Right renal pelvis (tissue), 4 donors: ENCODE measurements around the gene ASB6. TPM values are rescaled to one million over a fixed set of nuclear protein-coding genes. Genes with fewer than 3 reads are reported as not detected.
"Not testable (repeated sequence)": the region's sequence is repeated elsewhere in the genome, so short reads cannot be mapped to it uniquely, and the experiment has no call there.

Experiments
- DNase-seq, 4 donors: peaks; one replicate each; pipeline ENCODE4 v3.0.0-alpha.2; 2013; ENCODE audit warnings: low read depth in 4 of 4, low spot score in 3 of 4, missing footprints in 1 of 4
- polyA plus RNA-seq, 4 donors: library from polyadenylated mRNA; unstranded; fragments of 120-200 nt; gene quantifications; one replicate each; pipeline ENCODE4 v1.2.1, GENCODE V29; 2013; ENCODE audit not compliant: insufficient read length in 4 of 4

The ASB6 gene
- polyA plus RNA-seq, 4 donors = 18.2 to 20.9 (median 18.7) TPM

DNA sequence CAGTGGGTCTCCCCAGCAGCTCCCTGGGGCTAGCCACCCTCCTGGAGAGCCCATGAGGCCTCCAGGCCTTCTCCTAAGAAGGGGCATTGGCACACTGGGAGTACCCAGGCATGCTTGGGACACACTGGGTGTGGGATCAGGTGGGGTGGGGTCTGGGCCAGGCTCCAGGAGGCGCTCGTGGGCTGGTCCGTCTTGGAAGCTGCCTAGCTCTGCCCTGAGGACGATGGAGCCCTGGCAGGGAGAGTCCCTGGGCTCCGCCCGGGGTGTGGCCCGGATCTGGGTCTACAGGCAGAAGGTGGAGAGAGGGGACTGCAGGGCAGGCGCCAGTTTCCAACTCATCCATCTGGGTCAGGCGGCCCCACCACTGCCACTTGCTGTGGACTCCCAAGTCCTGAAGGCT, 25.9 kb upstream of the ASB6 start:
- DNase-seq = no peak

DNA sequence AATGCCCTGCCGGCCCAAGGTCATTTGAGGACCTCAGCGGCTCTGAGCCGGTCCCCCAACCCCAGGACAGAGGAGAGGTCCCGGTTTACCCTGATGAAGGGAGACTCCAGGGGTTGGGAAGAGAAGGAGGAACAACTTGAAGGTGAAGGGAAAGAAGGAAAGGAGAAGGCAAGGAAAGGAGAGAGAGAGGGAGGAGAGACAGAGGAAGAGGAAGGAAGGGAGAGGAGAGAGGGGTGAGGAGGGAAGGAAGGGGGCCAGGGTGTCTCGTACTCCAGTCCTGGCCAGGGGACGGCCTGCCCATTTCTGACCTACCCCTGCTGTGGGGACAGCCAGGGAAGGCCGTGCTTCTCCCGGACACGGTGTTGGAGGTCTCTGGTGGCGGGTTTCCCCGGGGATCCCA, 25.4 kb upstream of the ASB6 start:
- no peak for DNase-seq

DNA sequence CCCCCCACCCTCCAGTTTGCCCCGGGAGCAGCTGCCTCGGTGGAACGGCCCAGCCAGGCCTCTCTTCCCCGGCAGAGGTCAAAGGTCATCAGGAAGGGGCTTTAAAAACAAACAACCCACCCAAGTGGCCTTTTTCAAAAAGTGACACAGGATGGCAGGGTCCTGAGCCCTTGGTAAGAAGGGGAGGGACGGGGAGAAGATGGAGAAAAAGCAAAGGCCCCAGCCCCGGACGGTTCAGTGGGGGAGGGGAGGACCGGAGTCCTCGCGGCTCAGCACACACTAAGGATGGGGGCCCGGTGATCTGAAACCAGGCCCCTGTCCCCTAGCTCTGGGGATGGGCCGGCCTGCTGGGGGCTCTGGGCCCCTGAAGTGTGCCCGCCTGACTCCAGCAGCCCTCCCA, 24.6 kb upstream of the ASB6 start:
- no peak for DNase-seq

DNA sequence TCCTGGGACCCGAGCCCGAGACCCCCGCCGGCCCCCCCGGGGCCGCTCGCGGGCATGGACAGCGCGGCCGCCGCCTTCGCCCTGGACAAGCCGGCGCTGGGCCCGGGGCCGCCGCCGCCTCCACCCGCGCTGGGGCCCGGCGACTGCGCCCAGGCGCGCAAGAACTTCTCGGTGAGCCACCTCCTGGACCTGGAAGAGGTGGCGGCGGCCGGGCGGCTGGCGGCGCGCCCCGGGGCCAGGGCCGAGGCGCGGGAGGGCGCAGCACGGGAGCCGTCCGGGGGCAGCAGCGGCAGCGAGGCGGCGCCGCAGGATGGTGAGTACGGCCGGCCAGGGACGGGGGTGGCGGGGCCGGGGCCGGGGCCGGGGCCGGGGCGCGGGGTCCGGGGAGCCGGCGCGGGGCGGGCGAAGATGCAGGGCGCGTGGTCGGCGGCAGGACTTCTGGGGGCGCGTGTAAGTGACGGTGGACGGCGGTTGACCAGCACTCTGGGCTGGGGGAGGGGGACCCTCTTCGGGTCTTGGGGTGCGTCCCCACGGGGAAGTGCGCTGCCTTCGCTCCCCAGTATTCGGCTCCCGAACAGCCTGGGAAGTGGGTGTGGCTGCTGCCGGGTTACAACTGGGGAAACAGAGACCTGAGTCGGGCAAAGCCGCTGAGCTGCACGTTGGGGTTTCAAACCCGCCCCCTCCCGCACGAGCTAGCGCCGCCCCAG, 24.0 kb upstream of the ASB6 start:
- DNase-seq = no peak

DNA sequence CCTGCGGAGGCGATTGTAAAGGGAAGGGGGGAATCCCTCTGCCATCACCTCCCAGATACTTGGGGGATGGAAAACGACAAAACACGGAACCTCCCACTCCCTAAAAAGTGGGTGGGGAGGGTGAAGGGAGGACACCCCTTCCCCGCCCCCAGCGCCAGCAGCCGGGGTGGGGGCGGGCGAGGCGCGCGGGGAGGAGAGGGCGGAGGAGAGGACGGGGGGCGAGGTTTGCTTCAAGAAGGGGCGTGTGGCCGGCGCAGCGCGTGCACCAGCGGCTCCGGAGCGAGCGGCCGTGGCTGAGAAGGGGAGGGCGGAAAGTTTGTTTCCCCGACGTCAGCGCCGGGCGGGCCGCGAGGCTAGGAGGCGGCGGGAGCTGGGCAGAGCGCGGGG, 23.4 kb upstream of the ASB6 start, which contains the start of gene PRRX2:
Gene PRRX2 (plus strand): TSS at position 259 of the 387 bp plus-strand sequence. CDS start 221 bp downstream, outside the sequence.
- no peak for DNase-seq

DNA sequence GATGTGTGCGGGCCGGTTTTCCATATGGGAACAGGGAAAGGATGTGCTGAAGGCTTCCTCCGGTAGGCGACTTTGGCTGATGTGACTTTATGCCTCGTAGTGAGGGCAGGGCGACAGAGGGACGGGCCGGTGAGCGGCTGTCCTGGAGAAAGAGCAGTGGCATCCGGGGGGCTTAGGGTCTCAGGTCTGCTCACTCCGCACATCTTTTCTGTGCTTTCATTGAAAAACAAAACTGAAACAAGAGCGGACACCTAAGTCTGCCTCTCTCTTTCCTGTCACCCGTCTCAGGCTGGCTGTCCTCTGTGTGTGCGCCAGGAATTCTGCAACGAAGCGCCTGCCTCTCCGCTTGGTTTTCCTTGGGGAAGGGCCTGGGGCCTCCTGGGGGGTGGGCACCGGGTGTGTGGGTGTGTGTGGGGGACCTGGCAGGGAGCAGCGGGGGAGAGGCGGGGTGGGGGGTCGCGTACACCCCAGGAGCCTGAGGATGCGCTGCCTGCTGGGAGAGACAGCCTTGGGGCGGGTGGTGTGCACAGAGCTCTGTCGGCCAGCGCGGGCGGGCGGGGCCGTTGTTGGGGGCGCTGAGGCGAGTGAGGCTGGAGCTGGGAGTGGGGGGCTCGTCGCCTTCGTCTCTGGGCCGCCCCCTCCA, 22.9 kb upstream of the ASB6 start:
- no peak for DNase-seq

DNA sequence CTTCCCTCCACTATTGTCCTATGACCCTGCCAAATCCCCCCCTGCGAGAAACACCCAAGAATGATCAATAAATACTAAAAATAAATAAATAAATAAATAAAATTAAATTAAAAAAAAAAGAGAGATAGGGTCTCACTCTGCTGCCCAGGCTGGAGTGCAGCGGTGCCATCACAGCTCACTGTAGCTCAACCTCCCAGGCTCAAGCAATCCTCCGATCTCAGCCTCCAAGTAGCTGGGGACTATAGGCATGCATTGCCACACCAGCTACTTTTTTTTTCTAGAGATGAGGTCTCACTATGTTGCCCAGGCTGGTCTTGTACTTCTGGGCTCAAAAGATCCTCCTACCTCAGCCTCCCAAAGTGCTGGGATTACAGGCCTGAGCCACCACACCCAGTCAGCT, 20.3 kb upstream of the ASB6 start:
- not testable (repeated sequence) for DNase-seq

DNA sequence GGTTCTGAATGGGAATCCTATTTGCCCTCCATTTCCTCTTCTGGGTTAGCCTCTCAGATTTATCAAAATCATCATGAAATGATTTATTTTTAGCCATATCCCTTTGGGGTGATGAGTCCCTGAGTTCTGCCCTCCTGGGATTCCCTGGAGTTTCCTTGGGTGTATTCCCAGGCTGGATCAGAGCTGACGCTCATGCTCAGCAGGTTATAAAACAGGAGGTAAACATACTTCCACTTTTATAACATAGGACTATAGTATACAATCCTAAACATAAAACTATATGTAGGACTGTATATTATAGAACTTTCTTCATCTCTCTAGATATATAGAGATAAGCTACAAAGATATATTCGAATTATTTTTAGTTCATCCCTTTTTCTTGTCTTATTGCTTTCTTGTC, 19.1 kb upstream of the ASB6 start:
- DNase-seq = no peak

DNA sequence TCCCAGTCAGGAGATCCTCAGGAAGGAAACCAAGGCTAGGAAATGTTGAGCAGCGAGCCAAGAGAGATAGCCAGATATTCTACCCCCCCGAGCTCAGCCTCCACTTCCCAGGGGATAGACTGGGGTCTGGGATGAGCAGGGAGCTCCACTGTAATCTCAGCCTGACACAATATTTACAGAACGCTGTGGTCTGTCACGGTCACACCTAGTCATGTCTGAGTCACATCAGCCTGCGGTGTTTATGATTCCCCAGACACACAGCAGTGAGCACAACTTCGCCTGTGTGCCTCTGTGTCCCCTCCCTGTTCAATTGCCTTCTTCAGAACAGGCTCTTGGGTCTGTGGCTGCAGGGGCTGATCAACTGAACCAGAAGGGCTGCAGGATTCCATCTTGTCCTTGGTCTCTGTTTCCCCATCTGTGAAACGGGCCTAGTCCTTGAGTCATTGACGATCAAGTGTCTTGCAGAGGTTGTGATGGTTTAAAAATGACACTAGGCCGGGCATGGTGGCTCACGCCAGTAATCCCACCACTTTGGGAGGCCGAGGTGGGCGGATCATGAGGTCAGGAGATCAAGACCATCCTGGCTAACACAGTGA, 14.9 kb upstream of the ASB6 start:
- no peak for DNase-seq

DNA sequence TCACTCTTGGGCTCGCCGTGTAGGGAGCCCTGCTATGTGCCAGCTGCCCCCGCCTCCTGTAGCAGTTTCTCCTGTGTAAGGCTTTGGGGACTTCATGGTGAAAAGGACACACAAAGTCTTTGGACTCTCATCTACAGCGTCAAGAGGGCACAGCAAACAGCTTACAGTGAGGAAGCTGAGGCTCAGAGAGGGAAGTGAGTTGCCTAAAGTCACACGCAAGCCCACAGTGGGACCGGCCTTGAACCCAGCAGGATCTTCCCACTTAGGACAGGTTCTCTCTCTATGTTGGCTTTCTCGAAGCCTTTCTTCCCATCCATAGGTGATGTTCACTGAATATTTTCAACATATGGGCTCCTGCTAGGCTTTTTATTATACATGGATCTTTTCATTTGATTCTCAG, 13.7 kb upstream of the ASB6 start:
- DNase-seq = no peak

DNA sequence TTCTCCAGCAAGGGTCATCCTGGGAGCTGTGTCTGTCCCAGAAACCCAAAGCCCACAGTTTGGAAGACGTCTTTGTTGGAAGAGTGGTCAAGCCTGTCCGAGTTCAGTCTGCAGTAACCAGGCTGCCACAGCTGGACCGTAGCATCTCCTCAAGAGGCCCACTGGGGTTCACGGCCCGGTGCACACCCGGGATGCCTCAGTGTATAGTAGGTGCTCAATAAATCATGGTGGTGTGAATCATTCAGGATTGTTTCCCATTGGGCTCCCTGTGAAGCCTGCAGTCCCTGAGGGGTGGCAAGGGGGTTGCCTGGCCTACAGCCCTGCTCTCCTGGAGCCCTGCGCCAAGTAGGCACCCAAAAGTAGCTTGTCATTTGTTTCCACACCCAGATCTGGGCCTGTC, 13.2 kb upstream of the ASB6 start:
- no peak for DNase-seq

DNA sequence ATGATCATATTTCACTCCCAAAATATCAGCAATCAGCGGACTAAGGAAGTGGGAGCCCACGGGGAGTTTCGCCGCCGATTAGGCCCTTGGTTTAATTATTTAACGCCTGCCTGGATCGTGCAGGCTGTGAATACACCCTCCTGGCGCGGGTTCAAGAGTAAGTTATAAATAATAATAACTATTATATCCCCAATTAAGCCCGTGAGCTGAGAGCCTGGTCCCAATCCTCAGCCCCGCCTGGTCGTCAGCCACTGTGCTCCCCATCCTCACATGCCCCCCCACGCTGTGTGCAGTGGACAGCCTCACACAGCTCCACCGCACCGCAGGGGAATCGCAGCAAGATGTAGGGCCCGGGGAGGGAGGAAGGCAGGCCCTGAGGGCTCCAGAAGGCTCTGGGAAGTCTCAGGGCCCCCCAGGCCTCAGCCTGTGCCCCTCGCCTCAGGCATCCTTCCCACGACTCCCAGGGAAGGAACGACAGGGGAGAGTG, 12.6 kb upstream of the ASB6 start:
- DNase-seq = no peak

DNA sequence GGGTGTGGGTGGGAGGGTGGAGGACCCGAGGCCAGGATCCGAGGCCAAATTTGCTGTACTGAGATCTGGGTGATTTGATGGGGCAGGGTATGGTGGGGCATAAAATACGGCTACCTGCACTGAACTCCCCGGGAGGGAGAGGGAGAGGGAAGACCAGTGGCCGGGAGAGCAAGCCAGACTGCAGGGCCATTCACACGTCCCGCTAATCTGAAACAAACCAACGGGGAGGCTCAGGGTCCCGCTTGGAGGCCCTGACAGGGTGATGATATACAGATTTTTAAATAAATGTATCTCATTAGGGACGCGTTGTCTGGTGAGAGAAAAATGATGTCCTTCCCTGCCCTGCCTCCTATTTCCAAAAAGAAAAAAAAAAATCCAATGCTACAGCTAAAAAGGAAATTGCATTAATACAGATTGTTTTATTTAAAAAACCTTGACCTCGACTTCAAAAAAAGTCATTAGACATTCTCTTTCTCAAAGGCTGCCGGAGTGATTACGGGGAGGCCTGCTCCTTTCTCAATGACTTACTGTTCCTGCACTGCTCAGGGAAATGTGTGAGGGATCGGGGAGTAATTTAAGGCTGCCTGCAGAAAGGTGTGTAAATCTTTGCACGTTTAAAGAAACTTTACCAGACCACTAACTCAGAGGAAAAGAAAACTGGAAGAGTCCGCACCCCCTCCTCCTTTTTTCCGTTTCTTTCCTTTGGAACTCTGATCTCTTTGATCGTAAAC, 12.0 kb upstream of the ASB6 start:
- DNase-seq = peak in 3 of 4 donors; percentile 46 to 75 (median 71)

DNA sequence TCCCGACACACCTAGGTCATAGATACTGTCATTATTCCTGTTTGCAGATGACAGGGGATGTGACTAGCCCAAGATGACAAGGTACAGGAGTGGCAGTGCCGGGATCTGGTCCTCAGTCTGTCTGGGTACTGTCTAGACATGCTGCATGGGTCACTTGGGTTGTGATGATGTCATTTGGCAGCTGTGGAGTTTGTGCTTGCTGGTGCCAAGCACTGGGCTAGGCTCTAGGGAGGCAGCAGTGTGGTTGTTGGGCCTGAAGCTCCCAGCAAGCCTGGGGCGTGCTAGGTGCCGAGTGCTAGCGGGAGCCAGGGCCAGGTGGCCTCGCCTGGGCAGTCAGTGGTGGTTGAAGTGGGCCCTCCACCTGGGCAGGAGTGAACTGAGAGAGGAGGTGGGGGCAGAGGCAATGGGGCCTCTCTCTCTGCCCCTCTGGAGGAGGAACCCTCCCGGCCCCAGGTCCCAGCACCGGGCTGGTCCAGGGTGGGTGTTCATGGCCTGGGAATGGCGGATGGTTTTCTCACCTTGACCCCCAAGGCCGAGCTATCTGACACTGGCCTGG, 8.8 kb upstream of the ASB6 start:
- no peak for DNase-seq

DNA sequence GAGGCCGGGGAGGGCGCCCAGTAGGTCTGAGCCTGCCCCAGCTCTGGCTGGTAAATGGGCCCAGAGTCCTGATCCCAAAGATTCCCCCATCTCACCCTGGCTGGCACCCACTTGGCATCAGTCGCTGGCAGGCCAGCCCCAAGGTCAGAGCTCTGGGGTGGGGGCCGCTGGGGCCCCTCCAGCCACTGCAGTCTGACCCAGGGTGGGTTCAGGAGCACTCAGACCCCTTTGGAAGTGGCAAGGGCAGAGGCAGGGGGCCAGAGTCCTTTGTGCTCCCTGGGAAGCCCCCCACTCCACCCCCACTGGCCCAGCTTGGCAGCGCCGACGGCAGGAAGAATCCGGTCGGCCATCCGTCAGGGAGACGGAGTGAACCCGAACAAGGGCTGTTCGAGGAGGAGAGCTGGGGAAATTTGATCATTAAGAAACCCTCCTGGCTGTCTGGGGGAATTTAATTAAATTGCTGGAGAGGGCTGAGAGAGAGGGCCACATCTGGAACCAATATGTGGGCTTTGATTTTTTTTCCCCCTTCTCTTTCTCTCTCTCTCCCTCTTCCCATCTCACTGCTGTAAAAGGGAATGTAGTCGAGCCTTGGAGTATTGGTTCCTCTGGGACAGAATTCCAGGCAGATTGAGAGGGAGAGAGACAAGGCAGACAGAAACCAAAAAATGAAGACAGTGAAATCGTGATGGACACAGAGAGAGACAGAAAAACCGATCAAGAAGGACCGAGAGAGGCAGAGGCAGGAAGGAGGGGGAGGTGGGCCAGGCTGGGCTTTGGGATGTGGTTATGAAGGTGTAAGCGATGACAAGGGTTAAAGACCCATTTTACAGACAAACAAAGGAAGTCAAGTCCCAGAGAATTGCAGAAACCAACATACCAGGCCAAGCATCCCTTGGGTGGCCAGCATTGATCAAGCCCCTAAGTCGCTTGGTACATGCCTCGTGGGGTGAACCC, 8.1 kb upstream of the ASB6 start:
- DNase-seq = no peak

DNA sequence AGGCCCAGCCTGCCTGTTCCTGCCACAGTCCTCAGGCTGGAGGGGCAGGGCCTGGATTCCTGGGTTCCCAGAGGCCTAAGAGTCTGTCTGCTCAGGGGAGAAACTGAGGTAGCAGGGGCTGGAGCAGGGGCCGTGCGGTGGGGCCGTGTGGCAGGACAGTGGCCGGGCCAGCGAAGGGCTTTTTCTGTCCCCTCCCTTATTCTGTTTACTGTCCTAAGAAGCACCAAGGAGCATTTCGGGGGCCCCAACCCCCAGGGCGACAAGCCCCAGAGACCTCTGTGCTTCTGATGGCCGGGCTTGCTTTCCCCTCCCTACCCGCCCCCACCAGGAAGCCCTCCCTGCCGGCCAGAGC, 6.8 kb upstream of the ASB6 start:
- DNase-seq = no peak

DNA sequence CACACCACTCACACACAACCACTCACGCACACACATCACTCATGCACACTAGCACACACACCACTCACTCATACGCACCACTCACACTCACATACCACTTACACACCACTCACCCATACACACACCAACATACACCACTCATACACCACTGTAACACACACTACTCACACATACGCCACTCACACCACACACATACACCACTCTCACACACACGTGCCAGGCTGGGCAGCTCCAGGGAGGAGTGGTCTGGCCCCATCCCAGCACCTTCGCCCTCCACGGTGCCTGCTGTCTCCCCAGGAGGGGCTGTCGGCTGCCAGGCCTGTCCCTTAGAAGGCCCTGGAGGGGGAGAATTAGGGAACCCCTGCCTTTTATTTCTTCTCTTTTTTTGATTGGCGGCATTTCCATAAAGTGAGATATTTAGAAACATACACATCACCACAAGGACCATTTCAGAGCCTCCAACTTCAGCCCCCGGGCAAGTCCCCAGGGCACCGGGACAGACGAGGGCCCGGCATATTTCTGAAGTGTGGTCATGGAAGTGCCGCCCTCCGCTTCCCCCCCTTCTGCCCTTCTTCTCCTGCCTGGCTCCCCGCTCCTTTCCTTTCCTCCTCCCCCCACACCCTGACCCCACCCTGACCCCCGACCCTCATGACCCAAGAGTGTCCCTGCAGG, 6.3 kb upstream of the ASB6 start:
- no peak for DNase-seq

DNA sequence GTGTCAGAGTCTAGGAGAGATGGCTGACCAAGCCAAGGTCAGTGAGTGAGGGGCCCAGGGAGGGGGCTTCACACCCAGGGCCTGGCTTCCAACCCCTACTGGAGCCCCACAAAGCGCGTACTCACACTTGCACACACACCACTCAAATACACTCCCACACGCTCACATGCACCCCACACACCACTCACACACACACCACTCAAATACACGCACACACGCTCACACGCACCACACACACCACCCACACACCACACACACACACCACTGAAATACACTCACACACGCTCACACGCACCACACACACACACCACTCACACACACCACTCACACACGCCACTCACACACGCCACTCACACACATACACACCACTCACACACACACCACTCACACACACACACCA, 5.7 kb upstream of the ASB6 start:
- no peak for DNase-seq

DNA sequence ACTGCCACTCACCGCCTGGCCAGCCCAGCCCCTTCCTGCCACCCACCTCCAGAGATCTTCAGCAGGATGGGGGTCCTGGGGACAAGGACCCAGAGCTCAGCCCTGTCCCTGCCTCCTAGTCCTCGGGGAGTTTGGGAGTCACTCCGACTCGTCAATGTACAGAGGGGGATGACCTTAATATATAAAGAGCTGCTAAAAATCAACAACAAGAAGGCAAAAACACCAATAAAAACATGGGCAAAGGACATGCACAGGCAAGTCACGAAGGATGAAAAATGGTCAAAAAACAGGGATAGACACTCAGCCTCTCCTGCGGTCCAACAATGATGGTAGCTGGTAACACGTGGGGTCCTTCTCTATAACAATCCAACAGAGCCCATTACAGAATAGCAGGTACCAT, 4.7 kb upstream of the ASB6 start:
- no peak for DNase-seq
